ENCODE data around the gene KIF1A.

Gene KIF1A

GRCh38 chr2:240719676-240720545, 100.1 kb downstream of the KIF1A start:
- DNase-seq (ENCODE audit: low read depth): no peak

- DNase-seq (ENCODE audit: low read depth): no peak
Observed at GRCh38 chr2:240718896-240719490, 101.0 kb downstream of the KIF1A start.

GRCh38 chr2:240717681-240718581, 102.1 kb downstream of the KIF1A start:
- no peak for DNase-seq (ENCODE audit: low read depth)

GRCh38 chr2:240717181-240717641, 102.8 kb downstream of the KIF1A start:
- no peak for DNase-seq (ENCODE audit: low read depth)

GRCh38 chr2:240716130-240716798, 103.8 kb downstream of the KIF1A start:
- DNase-seq (ENCODE audit: low read depth): no peak

GRCh38 chr2:240714747-240715725, 105.0 kb downstream of the KIF1A start:
- no peak for DNase-seq (ENCODE audit: low read depth)

- DNase-seq (ENCODE audit: low read depth): no peak
Observed at GRCh38 chr2:240713928-240714746, 105.9 kb downstream of the KIF1A start.

GRCh38 chr2:240713071-240713927, 106.7 kb downstream of the KIF1A start:
- no peak for DNase-seq (ENCODE audit: low read depth)

GRCh38 chr2:240712121-240712520, 107.9 kb downstream of the KIF1A start:
- DNase-seq (ENCODE audit: low read depth): no peak

GRCh38 chr2:240711701-240712100, 108.3 kb downstream of the KIF1A start:
- no peak for DNase-seq (ENCODE audit: low read depth)

GRCh38 chr2:240711296-240711695, 108.7 kb downstream of the KIF1A start:
- DNase-seq (ENCODE audit: low read depth): no peak

- no peak for DNase-seq (ENCODE audit: low read depth)
Observed at GRCh38 chr2:240708457-240708856, 111.6 kb downstream of the KIF1A start.

- DNase-seq (ENCODE audit: low read depth): no peak
Observed at GRCh38 chr2:240707821-240708220, 112.2 kb downstream of the KIF1A start.

- no peak for DNase-seq (ENCODE audit: low read depth)
Observed at GRCh38 chr2:240707043-240707756, 112.8 kb downstream of the KIF1A start.

GRCh38 chr2:240705204-240705791, 114.7 kb downstream of the KIF1A start:
- no peak for DNase-seq (ENCODE audit: low read depth)

- DNase-seq (ENCODE audit: low read depth): no peak
Observed at GRCh38 chr2:240704651-240705050, 115.4 kb downstream of the KIF1A start.

Data from non-pigmented ciliary epithelial cell (primary cell).